Activated naive CD8-positive, alpha-beta T cell (primary cell): ENCODE measurements around the gene EVI5.
"Not testable (repeated sequence)": the region's sequence is repeated elsewhere in the genome, so short reads cannot be mapped to it uniquely, and the experiment has no call there.

Experiments used
- H3K27ac Mint-ChIP-seq: one replicate; pipeline ENCODE4 v1.8.0; 2021; ENCODE audit warnings: mixed read lengths
- H3K27me3 Mint-ChIP-seq: one replicate; pipeline ENCODE4 v1.8.0; 2021; ENCODE audit warnings: mixed read lengths
- H3K36me3 Mint-ChIP-seq: one replicate; pipeline ENCODE4 v1.8.0; 2021; ENCODE audit warnings: mixed read lengths
- H3K4me1 Mint-ChIP-seq: one replicate; pipeline ENCODE4 v1.8.0; 2021; ENCODE audit warnings: low read depth, mixed read lengths
- H3K4me3 Mint-ChIP-seq: one replicate; pipeline ENCODE4 v1.8.0; 2021; ENCODE audit warnings: mild to moderate bottlenecking, mixed read lengths
- H3K9me3 Mint-ChIP-seq: one replicate; pipeline ENCODE4 v1.8.0; 2021; ENCODE audit warnings: low read depth, mixed read lengths

The EVI5 gene

GRCh38 chr1:92707292-92707691 lies 77.6 kb downstream of the EVI5 start:
- Mint-ChIP-seq H3K27ac (no peak overlapping the region), H3K4me3 (no peak overlapping the region), H3K9me3 (no peaks in the 10 kb centered on the region), H3K27me3 (peaks cover 4% of the 10 kb centered on the region), H3K4me1 (no peaks in the 10 kb centered on the region), H3K36me3 (peaks cover 2% of the 10 kb centered on the region)

DNA sequence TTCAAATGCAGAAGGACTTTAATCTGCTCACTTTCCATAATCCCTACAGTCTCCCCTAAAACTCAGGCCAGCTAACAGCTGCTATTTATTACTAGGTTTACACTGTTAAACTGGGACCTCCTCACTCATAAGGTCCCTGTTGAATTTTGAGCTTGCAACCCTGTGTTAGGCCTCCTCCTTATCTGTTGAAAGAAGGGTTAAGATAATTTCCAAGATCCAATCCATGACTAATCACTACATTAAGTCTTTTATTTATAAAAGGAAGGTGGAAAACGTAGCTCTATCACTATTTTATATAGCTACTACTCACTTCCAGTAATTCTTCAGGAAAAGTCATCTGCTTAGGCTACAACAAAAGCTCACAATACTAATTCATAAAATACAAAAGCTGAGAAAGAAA lies 79.5 kb downstream of the EVI5 start:
- H3K9me3 Mint-ChIP-seq: no peaks in the 10 kb centered on the region
- no peak overlapping the region for H3K4me3 Mint-ChIP-seq
- H3K36me3 Mint-ChIP-seq: peaks cover 2% of the 10 kb centered on the region
- H3K27ac Mint-ChIP-seq: no peak overlapping the region
- H3K4me1 Mint-ChIP-seq: no peaks in the 10 kb centered on the region
- H3K27me3 Mint-ChIP-seq: peaks cover 4% of the 10 kb centered on the region

DNA sequence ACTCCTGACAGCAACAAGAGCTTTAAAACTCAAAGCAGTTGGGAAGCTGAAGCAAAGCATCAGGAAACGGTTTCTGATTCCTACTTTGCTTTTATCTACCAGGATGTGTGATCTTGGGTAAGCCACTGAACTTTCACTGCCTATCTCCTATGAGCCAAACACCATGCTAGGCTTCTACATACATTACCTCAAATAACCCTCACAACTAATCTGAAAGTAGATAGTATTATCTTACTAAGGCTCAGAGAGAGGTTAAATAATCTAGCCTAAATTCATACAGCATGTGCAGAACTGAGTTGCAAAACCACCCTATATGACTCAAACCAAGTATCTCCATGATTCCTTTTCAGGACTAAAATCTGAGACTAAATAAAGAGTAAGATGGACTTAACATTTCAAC lies 83.8 kb downstream of the EVI5 start:
- Mint-ChIP-seq H3K27me3 (peaks cover 2% of the 10 kb centered on the region), H3K36me3 (peaks cover 2% of the 10 kb centered on the region), H3K27ac (no peak overlapping the region), H3K9me3 (no peaks in the 10 kb centered on the region), H3K4me1 (no peaks in the 10 kb centered on the region), H3K4me3 (no peak overlapping the region)

DNA sequence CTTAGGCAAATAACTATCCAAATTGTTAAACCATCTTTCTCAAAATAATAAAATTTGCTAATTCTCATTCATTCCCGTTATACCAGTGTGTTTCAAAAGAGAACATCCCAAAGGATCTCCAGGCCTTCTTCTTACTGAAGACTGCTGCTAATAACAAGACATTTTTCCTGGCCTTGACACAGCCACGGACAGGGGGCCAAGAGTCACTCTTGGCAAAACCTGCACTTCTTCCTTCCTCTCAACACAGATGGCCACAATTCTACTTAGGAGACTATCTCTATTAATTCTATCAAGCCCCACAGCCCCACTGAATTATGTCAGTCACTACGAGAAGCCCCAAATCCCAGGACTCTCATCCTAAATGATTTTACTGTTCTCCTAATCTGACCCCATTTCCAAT lies 86.0 kb downstream of the EVI5 start:
- Mint-ChIP-seq H3K4me3 (no peak overlapping the region), H3K9me3 (no peaks in the 10 kb centered on the region), H3K4me1 (no peaks in the 10 kb centered on the region), H3K27ac (no peak overlapping the region), H3K27me3 (no peaks in the 10 kb centered on the region), H3K36me3 (peaks cover 2% of the 10 kb centered on the region)

- H3K27me3 Mint-ChIP-seq: no peaks in the 10 kb centered on the region
- H3K9me3 Mint-ChIP-seq: no peaks in the 10 kb centered on the region
- H3K27ac Mint-ChIP-seq: no peak overlapping the region
These were observed 89.8 kb downstream of the EVI5 start for GRCh38 chr1:92695104-92695503.

DNA sequence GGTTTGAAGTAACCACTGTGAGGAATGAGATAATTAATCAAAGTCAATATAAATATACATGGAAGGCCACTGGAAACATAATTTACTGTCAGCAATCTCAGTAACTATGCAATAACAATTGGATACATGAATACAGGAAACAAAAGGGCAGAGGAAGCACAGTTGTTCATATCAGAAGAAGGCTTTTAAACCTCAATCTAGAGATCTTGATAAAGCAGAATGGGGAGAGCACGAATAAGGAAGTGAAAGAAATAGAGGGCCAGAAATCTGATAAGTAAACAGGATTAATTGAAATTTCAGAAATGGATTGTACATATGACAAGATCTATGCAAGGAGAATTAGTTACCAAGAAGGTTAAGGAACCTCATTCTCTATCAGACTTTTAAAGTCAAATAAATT lies 93.0 kb downstream of the EVI5 start:
- no peak overlapping the region for H3K4me3 Mint-ChIP-seq
- peaks cover 2% of the 10 kb centered on the region for H3K36me3 Mint-ChIP-seq
- no peaks in the 10 kb centered on the region for H3K27me3 Mint-ChIP-seq
- no peak overlapping the region for H3K27ac Mint-ChIP-seq
- peaks cover 7% of the 10 kb centered on the region for H3K4me1 Mint-ChIP-seq
- no peaks in the 10 kb centered on the region for H3K9me3 Mint-ChIP-seq

More at GRCh38 chr1:92695104-92695503, 89.8 kb downstream of the EVI5 start:
- Mint-ChIP-seq H3K4me3 (no peak overlapping the region), H3K4me1 (peaks cover 7% of the 10 kb centered on the region), H3K36me3 (peaks cover 2% of the 10 kb centered on the region)

- no peak overlapping the region for H3K27ac Mint-ChIP-seq
- peaks cover 6% of the 10 kb centered on the region for H3K36me3 Mint-ChIP-seq
- no peak overlapping the region for H3K4me3 Mint-ChIP-seq
- no peaks in the 10 kb centered on the region for H3K27me3 Mint-ChIP-seq
- H3K9me3 Mint-ChIP-seq: peaks cover 3% of the 10 kb centered on the region
- peaks cover 7% of the 10 kb centered on the region for H3K4me1 Mint-ChIP-seq
These were observed 94.5 kb downstream of the EVI5 start for GRCh38 chr1:92690212-92690906.

GRCh38 chr1:92679980-92680379 lies 104.9 kb downstream of the EVI5 start:
- no peaks in the 10 kb centered on the region for H3K9me3 Mint-ChIP-seq
- H3K4me1 Mint-ChIP-seq: no peaks in the 10 kb centered on the region
- no peak overlapping the region for H3K27ac Mint-ChIP-seq
- H3K4me3 Mint-ChIP-seq: no peak overlapping the region
- H3K27me3 Mint-ChIP-seq: peaks cover 7% of the 10 kb centered on the region
- H3K36me3 Mint-ChIP-seq: peaks cover 3% of the 10 kb centered on the region

GRCh38 chr1:92663775-92664174 lies 121.1 kb downstream of the EVI5 start:
- Mint-ChIP-seq H3K27ac (no peak overlapping the region), H3K4me3 (no peak overlapping the region), H3K36me3 (no peaks in the 10 kb centered on the region), H3K9me3 (no peaks in the 10 kb centered on the region), H3K27me3 (no peaks in the 10 kb centered on the region), H3K4me1 (no peaks in the 10 kb centered on the region)

DNA sequence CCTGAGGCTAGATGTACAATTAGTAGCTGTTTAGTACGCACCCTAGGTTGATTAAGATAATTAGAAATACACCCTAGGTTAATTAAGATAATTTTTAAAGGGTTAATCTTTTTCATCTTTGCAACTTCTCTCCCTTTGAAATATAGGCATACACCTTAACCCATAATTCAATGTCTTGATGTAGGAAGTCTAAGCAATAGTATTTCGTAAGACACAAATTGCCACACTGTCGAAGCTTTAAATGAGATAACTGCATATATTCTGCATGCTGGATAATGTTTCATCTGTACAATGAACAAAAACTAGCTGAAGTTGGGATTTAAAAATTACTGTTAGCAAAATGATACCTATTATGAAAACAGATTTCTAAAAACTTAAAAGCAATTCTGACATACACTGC lies 122.9 kb downstream of the EVI5 start:
- Mint-ChIP-seq H3K27ac (no peak overlapping the region), H3K27me3 (no peaks in the 10 kb centered on the region), H3K36me3 (peaks cover 3% of the 10 kb centered on the region), H3K4me1 (no peaks in the 10 kb centered on the region), H3K9me3 (no peaks in the 10 kb centered on the region), H3K4me3 (no peak overlapping the region)

- H3K4me1 Mint-ChIP-seq: no peaks in the 10 kb centered on the region
- peaks cover 7% of the 10 kb centered on the region for H3K27me3 Mint-ChIP-seq
- H3K27ac Mint-ChIP-seq: no peak overlapping the region
- H3K4me3 Mint-ChIP-seq: no peak overlapping the region
- peaks cover 22% of the 10 kb centered on the region for H3K36me3 Mint-ChIP-seq
- peaks cover 24% of the 10 kb centered on the region for H3K9me3 Mint-ChIP-seq
These were observed 127.2 kb downstream of the EVI5 start for GRCh38 chr1:92657701-92658100.

GRCh38 chr1:92655197-92655801 lies 129.6 kb downstream of the EVI5 start:
- Mint-ChIP-seq H3K27ac (no peak overlapping the region), H3K9me3 (peaks cover 24% of the 10 kb centered on the region), H3K36me3 (peaks cover 26% of the 10 kb centered on the region)

DNA sequence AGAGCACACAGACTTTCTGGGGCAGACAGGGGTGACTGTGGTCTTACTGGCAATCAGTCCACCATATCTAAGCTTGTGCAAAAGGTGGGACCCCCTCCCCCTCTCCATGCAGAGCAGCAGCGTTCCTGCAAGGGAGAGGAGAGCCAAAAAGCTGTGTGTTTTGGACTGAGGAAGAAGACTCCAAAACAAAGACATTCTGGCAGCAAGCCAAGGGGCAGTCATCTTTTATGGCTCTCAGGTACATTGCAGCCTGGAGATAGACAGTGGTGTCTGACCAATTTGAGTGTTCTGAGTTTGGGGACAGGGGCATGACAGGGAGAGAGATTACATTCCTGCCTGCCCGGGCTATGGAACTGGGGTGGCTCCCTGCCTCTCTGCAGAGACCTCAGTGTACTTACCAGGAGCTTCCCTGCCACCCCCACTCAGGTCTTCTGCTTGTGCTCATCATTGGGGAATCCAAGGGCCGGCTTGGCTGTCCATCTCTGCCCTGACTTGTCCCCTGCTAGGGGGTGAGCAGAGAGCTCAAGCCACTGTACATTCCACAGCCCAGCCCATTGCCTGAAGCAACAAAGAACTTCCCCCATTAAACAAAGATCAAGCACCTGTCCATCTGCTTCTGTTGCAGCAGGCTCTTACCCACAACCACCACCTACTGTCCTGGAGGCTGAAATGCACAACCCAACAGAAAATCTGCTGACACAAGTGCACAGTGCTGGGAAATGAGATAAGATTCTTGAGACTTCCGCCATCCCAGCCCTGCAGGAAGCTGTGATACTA lies 131.1 kb downstream of the EVI5 start:
- no peaks in the 10 kb centered on the region for H3K4me1 Mint-ChIP-seq
- H3K4me3 Mint-ChIP-seq: no peak overlapping the region
- H3K36me3 Mint-ChIP-seq: peaks cover 26% of the 10 kb centered on the region
- H3K9me3 Mint-ChIP-seq: peaks cover 24% of the 10 kb centered on the region
- H3K27ac Mint-ChIP-seq: no peak overlapping the region
- H3K27me3 Mint-ChIP-seq: peaks cover 14% of the 10 kb centered on the region

More at GRCh38 chr1:92655197-92655801, 129.6 kb downstream of the EVI5 start:
- Mint-ChIP-seq H3K4me1 (no peaks in the 10 kb centered on the region), H3K4me3 (no peak overlapping the region), H3K27me3 (peaks cover 11% of the 10 kb centered on the region)

GRCh38 chr1:92640686-92641085 lies 144.2 kb downstream of the EVI5 start:
- not testable (repeated sequence) for H3K27ac Mint-ChIP-seq, H3K36me3 Mint-ChIP-seq, H3K4me3 Mint-ChIP-seq, H3K9me3 Mint-ChIP-seq, H3K4me1 Mint-ChIP-seq, H3K27me3 Mint-ChIP-seq

GRCh38 chr1:92638498-92638897 lies 146.4 kb downstream of the EVI5 start:
- H3K9me3 Mint-ChIP-seq: no peaks in the 10 kb centered on the region
- no peak overlapping the region for H3K27ac Mint-ChIP-seq

More at GRCh38 chr1:92638498-92638897, 146.4 kb downstream of the EVI5 start:
- no peak overlapping the region for H3K4me3 Mint-ChIP-seq
- peaks cover 2% of the 10 kb centered on the region for H3K27me3 Mint-ChIP-seq
- no peaks in the 10 kb centered on the region for H3K36me3 Mint-ChIP-seq
- H3K4me1 Mint-ChIP-seq: no peaks in the 10 kb centered on the region
